Retinal pigment epithelial cell (primary cell): ENCODE measurements around the gene TYK2.

Experiments
- DNase-seq: peaks from one replicate; pipeline ENCODE4 v3.0.0-alpha.2; 2010; ENCODE audit warnings: low read depth
- H3K4me3 ChIP-seq: 2 replicates; pipeline ENCODE4 v1.5.1; 2011; ENCODE audit warnings: mild to moderate bottlenecking, low read length, control low read depth, moderate library complexity
- TF ChIP-seq, protein P1 (sequence below): conservative IDR thresholded peaks from 2 replicates; pipeline ENCODE4 v1.5.1; 2011; ENCODE audit warnings: low read depth, low read length, control low read depth, inconsistent platforms

The TYK2 gene

DNA sequence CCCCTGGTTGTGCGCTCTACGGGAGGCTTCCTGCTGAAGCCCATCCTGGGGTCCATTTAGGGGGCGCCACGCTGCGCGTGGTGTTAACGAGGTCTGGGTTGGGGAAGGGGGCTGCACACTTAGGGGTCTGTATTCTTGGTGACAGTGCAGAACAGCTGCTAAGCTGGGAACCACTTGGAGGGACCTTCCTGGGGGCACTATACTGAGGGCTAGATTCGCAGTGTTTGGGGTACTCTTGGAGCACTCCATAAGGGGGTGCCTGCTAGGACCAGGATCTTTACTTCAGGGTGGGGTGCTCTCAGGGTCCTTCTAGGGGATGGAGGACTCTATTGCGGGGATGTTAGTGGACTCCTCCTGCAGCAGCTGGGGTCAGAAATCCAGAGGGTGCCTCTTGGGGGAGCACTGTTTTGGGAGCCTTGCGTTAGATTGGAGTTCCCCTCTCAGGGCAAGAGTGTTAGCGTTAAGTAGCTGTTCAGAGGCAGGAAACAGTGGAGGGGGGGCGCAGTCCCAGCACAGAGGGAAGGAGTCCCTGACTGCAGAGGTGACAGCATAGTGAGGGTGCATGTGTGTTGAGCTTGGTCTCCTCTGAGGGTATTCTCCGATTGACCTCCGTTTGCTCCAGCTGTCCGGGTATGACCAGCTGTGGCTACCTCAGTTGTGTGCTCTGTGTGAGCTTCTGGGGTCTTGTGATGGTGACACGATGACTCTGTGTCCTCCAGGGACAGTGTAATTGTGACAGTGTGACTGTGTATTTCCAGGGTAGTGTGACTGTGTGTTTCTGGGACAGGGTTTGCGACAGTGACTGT lies 41.1 kb upstream of the TYK2 start:
- H3K4me3 ChIP-seq = no peak overlapping the region
- TF ChIP-seq, protein P1, sequence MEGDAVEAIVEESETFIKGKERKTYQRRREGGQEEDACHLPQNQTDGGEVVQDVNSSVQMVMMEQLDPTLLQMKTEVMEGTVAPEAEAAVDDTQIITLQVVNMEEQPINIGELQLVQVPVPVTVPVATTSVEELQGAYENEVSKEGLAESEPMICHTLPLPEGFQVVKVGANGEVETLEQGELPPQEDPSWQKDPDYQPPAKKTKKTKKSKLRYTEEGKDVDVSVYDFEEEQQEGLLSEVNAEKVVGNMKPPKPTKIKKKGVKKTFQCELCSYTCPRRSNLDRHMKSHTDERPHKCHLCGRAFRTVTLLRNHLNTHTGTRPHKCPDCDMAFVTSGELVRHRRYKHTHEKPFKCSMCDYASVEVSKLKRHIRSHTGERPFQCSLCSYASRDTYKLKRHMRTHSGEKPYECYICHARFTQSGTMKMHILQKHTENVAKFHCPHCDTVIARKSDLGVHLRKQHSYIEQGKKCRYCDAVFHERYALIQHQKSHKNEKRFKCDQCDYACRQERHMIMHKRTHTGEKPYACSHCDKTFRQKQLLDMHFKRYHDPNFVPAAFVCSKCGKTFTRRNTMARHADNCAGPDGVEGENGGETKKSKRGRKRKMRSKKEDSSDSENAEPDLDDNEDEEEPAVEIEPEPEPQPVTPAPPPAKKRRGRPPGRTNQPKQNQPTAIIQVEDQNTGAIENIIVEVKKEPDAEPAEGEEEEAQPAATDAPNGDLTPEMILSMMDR = no peak
- no peak for DNase-seq

DNA sequence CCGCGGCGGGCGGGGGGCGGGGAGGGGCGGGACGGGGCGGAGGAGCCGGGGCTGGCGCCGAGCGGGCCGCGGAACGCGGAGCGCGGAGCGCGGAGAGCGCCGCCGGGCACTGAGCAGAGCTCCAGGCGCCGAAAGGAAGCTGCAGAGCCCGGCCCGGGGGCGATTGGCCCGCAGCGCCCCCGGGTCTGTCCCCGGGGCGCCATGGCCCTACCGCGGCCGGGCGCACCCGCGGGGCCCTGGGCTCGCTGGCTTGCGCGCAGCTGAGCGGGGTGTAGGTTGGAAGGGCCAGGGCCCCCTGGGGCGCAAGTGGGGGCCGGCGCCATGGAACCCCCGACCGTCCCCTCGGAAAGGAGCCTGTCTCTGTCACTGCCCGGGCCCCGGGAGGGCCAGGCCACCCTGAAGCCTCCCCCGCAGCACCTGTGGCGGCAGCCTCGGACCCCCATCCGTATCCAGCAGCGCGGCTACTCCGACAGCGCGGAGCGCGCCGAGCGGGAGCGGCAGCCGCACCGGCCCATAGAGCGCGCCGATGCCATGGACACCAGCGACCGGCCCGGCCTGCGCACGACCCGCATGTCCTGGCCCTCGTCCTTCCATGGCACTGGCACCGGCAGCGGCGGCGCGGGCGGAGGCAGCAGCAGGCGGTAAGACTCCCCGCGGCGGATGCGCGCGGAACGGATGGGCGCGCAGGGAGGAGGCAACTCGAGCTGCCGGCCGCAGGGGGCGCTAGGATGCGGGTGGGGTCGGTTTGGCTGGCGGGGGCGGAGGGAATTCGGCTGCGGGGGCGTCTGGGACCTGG lies 40.3 kb upstream of the TYK2 start, which contains the start of gene PDE4A:
Gene PDE4A (plus strand): TSS at position 95 of the 796 bp plus-strand sequence. CDS start 227 bp downstream, at position 322.
- DNase-seq = no peak
- TF ChIP-seq, protein P1 = peak; percentile 47
- H3K4me3 ChIP-seq = peak within 1 kb of the TSS; percentile 40

DNA sequence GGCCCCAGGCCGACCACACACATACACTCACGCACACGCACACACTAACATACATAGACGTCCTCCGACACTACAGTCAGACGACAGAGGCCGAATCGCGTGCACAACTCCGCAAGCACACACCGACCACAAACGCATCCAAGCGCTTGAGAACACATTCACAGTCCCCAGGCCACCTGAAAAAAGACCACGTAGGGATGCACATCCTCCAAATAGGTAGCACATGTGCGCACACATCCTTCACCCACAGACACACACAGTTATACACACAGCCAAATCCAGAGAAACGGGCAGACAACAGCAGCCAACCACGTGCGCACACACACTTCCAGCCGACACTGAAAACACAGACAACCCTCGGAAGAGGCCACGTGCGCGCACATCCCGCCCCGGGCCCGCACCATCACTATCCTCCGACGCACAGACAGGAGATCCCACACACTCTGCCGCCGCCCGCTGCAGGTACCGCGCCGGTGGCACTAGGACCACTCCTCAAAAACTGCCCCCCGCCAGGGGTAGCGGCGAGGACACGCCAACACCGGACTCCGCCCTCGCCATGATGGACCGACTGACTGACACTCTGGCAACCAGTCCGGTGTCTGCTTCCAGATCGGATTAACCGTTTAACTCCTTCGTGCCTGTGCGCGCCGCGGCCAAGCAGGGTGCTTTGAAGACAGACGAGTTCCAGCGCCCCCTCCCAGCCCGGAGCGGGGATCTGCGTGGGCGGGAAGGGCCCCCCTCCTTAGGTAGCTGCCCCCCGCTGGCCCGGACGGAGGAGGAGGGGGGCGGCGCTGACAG lies 39.5 kb upstream of the TYK2 start:
- H3K4me3 ChIP-seq = peak overlapping the region; percentile 40
- TF ChIP-seq, protein P1 = no peak
- no peak for DNase-seq

DNA sequence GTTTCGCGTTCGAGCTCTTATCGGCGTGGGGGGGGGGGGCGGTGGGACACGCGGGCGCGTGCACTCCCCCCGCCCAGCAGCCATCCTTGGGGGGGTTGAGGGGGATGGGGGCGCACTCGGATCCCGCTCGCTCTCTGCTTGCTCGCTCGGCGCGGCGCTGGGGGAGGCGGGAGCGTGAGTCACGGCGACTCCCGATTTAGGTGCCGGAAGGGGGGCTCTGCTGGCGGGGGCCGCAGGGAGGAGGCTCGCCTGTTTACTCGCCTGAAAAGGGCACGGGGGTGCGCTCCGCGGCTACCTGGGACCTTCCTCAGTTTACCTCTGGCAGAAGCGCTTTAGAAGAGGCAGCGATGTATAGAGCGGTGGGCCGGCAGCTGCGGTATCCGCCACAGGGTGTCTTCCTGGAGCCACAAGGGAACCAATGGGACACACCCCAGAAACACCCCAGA lies 38.9 kb upstream of the TYK2 start:
- H3K4me3 ChIP-seq = peak overlapping the region; percentile 21
- TF ChIP-seq, protein P1 = no peak
- no peak for DNase-seq

DNA sequence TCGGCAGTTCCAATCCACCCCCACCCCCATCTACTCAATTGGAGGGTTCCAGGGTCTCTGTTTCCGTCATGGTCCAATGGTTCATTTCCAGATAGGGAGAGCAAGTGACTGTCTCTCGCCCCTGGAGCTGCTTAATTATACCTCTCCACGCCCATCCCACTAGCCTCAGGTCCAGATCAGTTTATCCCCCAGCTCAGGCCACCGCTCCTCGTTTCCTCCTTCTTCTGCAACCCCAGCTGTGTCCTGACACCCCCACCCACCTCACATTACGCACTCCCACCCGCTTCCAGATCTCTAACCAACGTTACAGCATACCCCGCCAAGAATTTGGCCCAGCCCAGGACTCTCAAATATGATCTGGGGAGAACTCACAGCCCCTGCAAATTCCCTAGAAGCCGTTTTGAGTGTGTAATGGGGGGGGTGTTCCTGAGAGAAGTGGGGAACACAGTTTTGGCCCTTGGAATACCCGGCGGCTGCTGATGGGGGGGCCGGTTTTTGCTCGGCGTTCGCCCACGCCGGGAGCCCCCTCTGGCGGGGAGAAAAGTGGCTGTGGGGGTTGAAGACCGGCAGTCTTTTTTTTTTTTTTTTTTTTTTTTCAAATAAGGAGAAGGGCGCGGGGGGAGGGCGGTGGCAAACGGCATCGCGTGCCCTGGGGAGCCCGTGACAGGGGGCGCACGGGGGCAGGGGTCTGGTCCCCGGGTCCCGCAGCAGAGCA lies 38.3 kb upstream of the TYK2 start:
- TF ChIP-seq, protein P1 = peak; percentile 21
- H3K4me3 ChIP-seq = no peak overlapping the region
- DNase-seq = no peak

DNA sequence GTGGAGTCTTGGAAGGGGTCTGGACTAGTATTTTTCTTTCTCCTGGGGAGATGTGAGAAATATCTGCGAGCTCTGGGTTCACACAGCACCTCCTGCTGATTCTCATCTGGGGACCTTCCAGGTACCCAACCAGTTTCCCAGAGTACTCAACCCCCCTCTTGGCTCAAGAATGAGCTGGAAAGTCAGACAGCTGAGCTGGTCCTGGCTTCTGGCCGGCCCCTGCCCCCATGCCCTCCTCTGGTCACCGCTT lies 37.8 kb upstream of the TYK2 start:
- TF ChIP-seq, protein P1 = no peak
- H3K4me3 ChIP-seq = no peak overlapping the region
- no peak for DNase-seq
